NOMO-1 (cell line): ENCODE measurements around the gene ARID5B.

Experiments used
- DNase-seq, 2 experiments: peaks; one replicate each; lab custom pipeline; 2025; ENCODE audit not compliant: unreplicated experiment in 2 of 2; lab: John Stamatoyannopoulos, UW

ARID5B gene

DNA sequence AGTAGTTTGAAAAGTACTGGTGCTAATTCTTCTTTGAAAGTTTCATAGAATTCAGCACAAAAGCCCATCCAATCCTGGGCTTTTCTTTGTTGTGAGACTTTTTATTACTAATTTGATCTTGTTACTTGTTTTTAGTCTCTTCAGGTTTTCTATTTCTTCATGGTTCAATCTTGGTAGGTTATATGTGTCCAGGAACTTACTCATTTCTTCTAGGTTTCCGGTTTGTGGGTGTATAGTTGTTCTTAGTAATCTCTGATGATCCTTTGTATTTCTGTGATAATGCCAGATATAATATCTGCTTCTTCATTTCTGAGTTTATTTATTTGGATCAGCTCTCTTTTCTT, 219.7 kb downstream of the ARID5B start:
- DNase-seq, result no peak

- no peak for DNase-seq
These were observed 226.5 kb downstream of the ARID5B start for GRCh38 chr10:62127975-62128374.

GRCh38 chr10:62130948-62131347, 229.4 kb downstream of the ARID5B start:
- no peak for DNase-seq

- DNase-seq, result no peak
These were observed 230.2 kb downstream of the ARID5B start for GRCh38 chr10:62131724-62132123.

DNA sequence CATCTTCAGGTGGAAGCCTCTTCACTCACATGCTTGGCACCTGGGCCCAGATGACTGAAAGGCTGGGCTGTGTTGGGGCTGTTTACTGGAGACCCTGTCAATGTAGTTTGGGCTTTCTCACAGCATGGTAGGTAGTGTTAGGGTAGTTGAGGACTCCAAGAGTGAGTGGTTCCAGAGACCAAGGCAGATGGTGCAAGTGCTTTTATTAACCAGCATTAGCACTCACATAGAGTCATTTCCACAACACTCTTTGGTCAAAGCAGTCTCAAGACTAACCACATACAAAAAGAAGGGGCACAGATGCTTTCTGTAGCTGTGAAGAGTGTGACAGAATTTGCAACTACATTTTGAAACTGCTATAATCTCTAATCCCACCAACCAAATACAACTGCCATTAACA, 232.1 kb downstream of the ARID5B start:
- no peak for DNase-seq

DNA sequence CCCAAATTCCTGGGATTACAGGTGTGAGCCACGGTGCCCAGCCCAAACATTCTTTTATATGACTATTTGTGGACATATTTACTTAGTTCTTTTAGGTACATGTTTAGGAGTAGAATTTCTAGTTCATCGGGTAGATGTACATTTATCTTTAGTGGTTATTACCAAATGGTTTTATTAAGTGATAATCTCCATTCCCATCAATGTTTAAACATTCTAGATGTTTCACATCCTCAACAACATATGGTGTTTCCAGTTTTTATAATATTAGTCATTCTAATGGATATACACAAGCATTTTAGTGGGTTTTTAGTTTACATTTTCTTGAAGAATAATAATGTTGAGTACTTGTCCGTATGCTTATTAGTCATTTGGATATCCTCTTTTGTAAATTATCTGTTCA, 235.4 kb downstream of the ARID5B start:
- DNase-seq, result no peak
